Right lobe of liver (tissue), 4 donors: ENCODE measurements around the gene PON1.

ENCODE experiments used
- CTCF ChIP-seq, 4 donors: fragments of 200-600 bp in 3 of 4; fragments of 450-650 bp in 1 of 4; IDR thresholded peaks; one replicate each; pipeline versions ENCODE4 v1.5.1 to v1.8.0; 2016 to 2022; ENCODE audit warnings: antibody characterized with exemption in 4 of 4, mild to moderate bottlenecking in 2 of 4
- POLR2A ChIP-seq: fragments of 450-650 bp; IDR thresholded peaks from one replicate; pipeline ENCODE4 v1.6.1; 2017; ENCODE audit warnings: antibody characterized with exemption, mild to moderate bottlenecking
- donor health status: DM: no; HTN: no; CAD: no.
- donor health status: DM: no; HTN: no; CAD: no.
- donor health status: DM: no; HTN: yes; CAD: no.

DNA sequence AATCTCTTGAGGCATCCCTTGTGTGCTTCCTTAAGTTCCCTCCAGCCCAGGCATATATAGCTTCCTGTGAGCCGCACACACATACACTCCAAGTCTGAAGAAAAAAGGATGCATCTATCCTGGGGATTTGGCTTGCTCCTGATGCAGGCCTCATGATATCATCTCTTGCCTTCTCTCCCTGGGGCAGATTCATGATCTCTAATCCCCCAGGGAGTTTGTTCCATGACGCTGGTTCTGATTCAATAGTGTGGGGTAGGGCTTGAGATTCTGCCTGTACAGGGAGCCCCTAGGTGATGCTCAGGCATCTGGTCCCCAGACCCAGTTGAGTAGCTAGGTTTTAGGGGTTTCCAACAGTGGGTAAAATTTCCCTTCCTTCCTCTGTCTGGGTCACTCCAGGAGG, 1.5 kb downstream of the PON1 start:
- TF ChIP-seq CTCF (IDR thresholded peaks at IDR 0.05): no peak
- no peak for TF ChIP-seq POLR2A
